Caco-2 (cell line): ENCODE results near the gene HOXB7. TPM values are rescaled to one million over a fixed set of nuclear protein-coding genes. Genes with fewer than 3 reads are reported as not detected.

Source experiments
- BruUV-seq: library from RNA; stranded (reverse); fragments of 400-500 nt; replicated peaks from 2 replicates; lab custom pipeline; 2021; lab: Mats Ljungman, UMichigan
- CTCF ChIA-PET: fragments of 300-600 bp; sonication (Branson Sonifier 250); formaldehyde crosslinking; loops from one replicate; lab custom pipeline; 2022; ENCODE audit warnings: antibody characterized with exemption; lab: Charles Lee
- POLR2A ChIA-PET: fragments of 300-600 bp; sonication (Branson Sonifier 250); formaldehyde crosslinking; loops from one replicate; lab custom pipeline; 2022; ENCODE audit warnings: antibody characterized with exemption; lab: Charles Lee
- DNase-seq, 2 experiments: peaks; one replicate each; pipeline versions ENCODE4 v3.0.0 to v3.0.0-alpha.2; 2020 to 2022
- H3K27me3 ChIP-seq: replicated peaks from 2 replicates; pipeline ENCODE4 v1.6.0; 2011; ENCODE audit warnings: low read length; ENCODE audit not compliant: control insufficient read depth, insufficient read depth
- H3K36me3 ChIP-seq: 2 replicates; pipeline ENCODE4 v1.5.1; 2011; ENCODE audit warnings: low read length; ENCODE audit not compliant: control insufficient read depth, insufficient read depth
- H3K4me1 ChIP-seq: fragments of 250-450 bp; sonication (Bioruptor Pico); 2 replicates; pipeline ENCODE4 v1.5.1; 2020; ENCODE audit warnings: mild to moderate bottlenecking
- H3K4me3 ChIP-seq: 2 replicates; pipeline ENCODE4 v1.5.1; 2011; ENCODE audit warnings: low read depth, mild to moderate bottlenecking, control low read depth, low read length
- H3K9me3 ChIP-seq: fragments of 250-450 bp; sonication (Bioruptor Pico); 2 replicates; pipeline ENCODE4 v1.5.1; 2020; ENCODE audit warnings: mild to moderate bottlenecking, moderate library complexity
- H3K27ac Mint-ChIP-seq: one replicate; pipeline ENCODE4 v1.8.0; 2022; ENCODE audit warnings: mixed read lengths; ENCODE audit not compliant: unreplicated experiment
- H3K27me3 Mint-ChIP-seq: one replicate; pipeline ENCODE4 v1.8.0; 2022; ENCODE audit warnings: mixed read lengths; ENCODE audit not compliant: insufficient read depth, unreplicated experiment
- H3K36me3 Mint-ChIP-seq: one replicate; pipeline ENCODE4 v1.8.0; 2022; ENCODE audit warnings: mild to moderate bottlenecking, mixed read lengths; ENCODE audit not compliant: insufficient read depth, unreplicated experiment
- H3K4me1 Mint-ChIP-seq: one replicate; pipeline ENCODE4 v1.8.0; 2022; ENCODE audit warnings: low read depth, mixed read lengths; ENCODE audit not compliant: unreplicated experiment
- H3K4me3 Mint-ChIP-seq: one replicate; pipeline ENCODE4 v1.8.0; 2022; ENCODE audit warnings: mild to moderate bottlenecking, moderate library complexity, mixed read lengths; ENCODE audit not compliant: unreplicated experiment
- H3K9me3 Mint-ChIP-seq: one replicate; pipeline ENCODE4 v1.8.0; 2022; ENCODE audit warnings: mixed read lengths; ENCODE audit not compliant: unreplicated experiment
- intact Hi-C: fragments of 100-400 bp; cut with micrococcal nuclease; formaldehyde crosslinking; loops from one replicate; pipeline ENCODE4 v1.10.0; 2022; ENCODE audit not compliant: unreplicated experiment
- total RNA-seq: library from RNA; stranded (reverse); gene quantifications from 2 replicates; pipeline ENCODE4 v1.2.3, GENCODE V29; 2022
- TF ChIP-seq, protein P1 (sequence below), 2 experiments: fragments of 200-600 bp in 1 of 2; IDR thresholded peaks; 1 replicate in 1 of 2; 2 replicates in 1 of 2; pipeline versions ENCODE4 v1.5.1 to v1.8.0; 2011 to 2022; ENCODE audit warnings: antibody characterized with exemption in 1 of 2, control low read depth in 1 of 2, inconsistent platforms in 1 of 2, low read depth in 1 of 2, low read length in 1 of 2, mild to moderate bottlenecking in 1 of 2, moderate library complexity in 1 of 2; ENCODE audit not compliant: insufficient read depth in 1 of 2, severe bottlenecking in 1 of 2, unreplicated experiment in 1 of 2

The HOXB7 gene
- total RNA-seq, 1 experiment from 2014 or later, result 28.2 TPM

DNA sequence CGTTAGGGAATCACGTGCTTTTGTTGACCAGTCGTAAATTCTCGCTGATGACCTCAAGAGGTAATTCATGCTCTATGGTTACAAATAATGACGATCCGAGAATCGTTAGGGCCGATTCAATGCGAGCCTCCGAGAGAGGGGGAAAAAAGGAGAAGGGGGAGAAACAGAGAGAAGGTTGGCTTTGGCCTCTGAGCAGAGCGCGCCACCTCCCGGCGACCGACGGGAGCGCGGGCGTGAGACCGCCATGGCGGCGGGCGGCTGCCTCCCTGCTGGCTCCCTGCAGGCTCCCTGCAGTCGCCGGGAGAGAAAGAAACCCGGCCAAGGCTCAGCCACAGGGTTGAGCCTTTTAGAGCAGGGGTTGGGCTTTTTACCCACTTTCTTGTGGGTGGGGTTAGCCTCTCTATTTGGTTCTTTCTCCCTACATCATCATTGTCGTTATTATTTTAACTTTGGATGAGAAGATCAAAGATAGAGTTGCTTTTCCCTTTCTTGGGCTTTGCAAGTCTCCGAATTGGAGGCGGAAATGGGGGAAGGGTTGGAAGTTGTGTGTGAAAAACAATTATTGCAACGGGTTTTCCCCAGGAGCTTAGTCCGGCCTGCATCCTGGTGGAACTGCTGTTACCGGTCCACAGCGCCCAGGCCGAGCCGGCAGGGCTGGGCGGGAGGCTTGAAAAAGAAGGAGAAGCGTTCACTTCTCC is 16.8 kb downstream of the HOXB7 start:
- Mint-ChIP-seq H3K27me3 (peaks cover 19% of the 10 kb centered on the region), H3K36me3 (no peaks in the 10 kb centered on the region), H3K27ac (no peak overlapping the region), H3K4me1 (peaks cover 12% of the 10 kb centered on the region), H3K9me3 (no peaks in the 10 kb centered on the region), H3K4me3 (no peak overlapping the region)
- peaks cover 23% of the 10 kb centered on the region for H3K4me1 ChIP-seq
- no TSS peak for BruUV-seq
- H3K9me3 ChIP-seq, result no peaks in the 10 kb centered on the region
- ChIA-PET POLR2A (no interaction called here), CTCF (interaction anchor here (1.0 to 1.8 kb wide), 2 partner anchors 19 to 258 kb away, joined by 3 to 5 read pairs; no protein-coding TSS in a partner anchor)
- no peaks in the 10 kb centered on the region for H3K36me3 ChIP-seq
- intact Hi-C loops, result no loop called here
- peak in 1 of 2 experiments; percentile 62 for DNase-seq
- TF ChIP-seq, protein P1, sequence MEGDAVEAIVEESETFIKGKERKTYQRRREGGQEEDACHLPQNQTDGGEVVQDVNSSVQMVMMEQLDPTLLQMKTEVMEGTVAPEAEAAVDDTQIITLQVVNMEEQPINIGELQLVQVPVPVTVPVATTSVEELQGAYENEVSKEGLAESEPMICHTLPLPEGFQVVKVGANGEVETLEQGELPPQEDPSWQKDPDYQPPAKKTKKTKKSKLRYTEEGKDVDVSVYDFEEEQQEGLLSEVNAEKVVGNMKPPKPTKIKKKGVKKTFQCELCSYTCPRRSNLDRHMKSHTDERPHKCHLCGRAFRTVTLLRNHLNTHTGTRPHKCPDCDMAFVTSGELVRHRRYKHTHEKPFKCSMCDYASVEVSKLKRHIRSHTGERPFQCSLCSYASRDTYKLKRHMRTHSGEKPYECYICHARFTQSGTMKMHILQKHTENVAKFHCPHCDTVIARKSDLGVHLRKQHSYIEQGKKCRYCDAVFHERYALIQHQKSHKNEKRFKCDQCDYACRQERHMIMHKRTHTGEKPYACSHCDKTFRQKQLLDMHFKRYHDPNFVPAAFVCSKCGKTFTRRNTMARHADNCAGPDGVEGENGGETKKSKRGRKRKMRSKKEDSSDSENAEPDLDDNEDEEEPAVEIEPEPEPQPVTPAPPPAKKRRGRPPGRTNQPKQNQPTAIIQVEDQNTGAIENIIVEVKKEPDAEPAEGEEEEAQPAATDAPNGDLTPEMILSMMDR (IDR thresholded peaks at IDR 0.05; ENCODE audit: insufficient read depth in 1 of 2, low read depth in 1 of 2, low read length in 1 of 2, severe bottlenecking in 1 of 2, unreplicated experiment in 1 of 2), result peak; percentile 32 to 62
- peaks cover 4% of the 10 kb centered on the region for H3K27me3 ChIP-seq
- H3K4me3 ChIP-seq, result no peak overlapping the region

DNA sequence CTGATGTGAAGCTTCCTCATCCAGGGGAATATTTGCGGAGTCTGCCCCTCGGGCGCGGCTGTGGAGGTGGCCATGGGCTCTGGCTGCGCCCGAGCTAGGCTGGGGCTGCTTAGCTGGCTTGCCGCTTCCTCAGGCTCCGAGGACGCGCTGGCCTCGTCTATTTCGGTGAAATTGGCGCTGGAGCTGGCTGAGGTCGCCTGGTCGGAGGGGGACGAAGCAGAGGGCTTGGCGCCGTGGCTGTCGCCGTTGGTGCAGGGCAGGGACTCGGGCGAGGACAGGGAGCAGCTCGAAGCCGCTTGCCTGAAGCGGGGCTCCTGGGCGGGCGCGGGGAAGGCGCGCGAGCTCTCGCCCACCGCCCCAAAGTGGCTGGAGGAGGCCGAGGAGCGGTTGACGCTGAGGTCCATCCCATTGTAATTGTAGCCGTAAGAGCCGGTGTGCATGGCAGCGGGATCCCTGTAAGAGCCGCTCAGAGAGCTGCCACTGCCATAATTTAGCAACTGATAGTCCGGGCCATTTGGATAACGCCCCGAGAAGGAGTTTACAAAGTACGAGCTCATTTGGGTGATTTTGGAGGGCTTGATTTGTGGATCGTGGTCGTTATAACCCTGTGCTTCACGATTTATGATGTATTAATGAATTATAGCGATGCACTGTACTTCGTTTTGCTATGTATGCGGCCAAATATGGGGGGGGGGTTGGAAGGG is 17.5 kb downstream of the HOXB7 start, which contains the start of gene HOXB5:
TSS of gene HOXB5 (minus strand) at position 654 of the 704 bp plus-strand sequence. CDS start at position 557, 97 bp downstream.
- TF ChIP-seq, protein P1 (IDR thresholded peaks at IDR 0.05; ENCODE audit: insufficient read depth in 1 of 2, low read depth in 1 of 2, low read length in 1 of 2, severe bottlenecking in 1 of 2, unreplicated experiment in 1 of 2), result no peak
- H3K4me3 Mint-ChIP-seq, result no peak within 1 kb of the TSS
- peaks cover 7% of the 10 kb centered on the region for H3K4me1 Mint-ChIP-seq
- intact Hi-C loops, result no loop called here
- H3K27ac Mint-ChIP-seq, result no peak within 1 kb of the TSS
- peaks cover 16% of the 10 kb centered on the region for H3K4me1 ChIP-seq
- no peaks in the 10 kb centered on the region for H3K36me3 ChIP-seq
- DNase-seq, result no peak
- H3K27me3 Mint-ChIP-seq, result peaks cover 21% of the 10 kb centered on the region
- POLR2A ChIA-PET, result no interaction called here
- no TSS peak for BruUV-seq
- H3K36me3 Mint-ChIP-seq, result no peaks in the 10 kb centered on the region
- H3K27me3 ChIP-seq, result peaks cover 5% of the 10 kb centered on the region
- CTCF ChIA-PET, result interaction anchor here (0.6 to 1.8 kb wide), 8 partner anchors 8 to 286 kb away, joined by 3 to 5 read pairs (median 3); no protein-coding TSS in a partner anchor
- H3K9me3 Mint-ChIP-seq, result no peaks in the 10 kb centered on the region
- no peaks in the 10 kb centered on the region for H3K9me3 ChIP-seq
- H3K4me3 ChIP-seq, result no peak within 1 kb of the TSS

DNA sequence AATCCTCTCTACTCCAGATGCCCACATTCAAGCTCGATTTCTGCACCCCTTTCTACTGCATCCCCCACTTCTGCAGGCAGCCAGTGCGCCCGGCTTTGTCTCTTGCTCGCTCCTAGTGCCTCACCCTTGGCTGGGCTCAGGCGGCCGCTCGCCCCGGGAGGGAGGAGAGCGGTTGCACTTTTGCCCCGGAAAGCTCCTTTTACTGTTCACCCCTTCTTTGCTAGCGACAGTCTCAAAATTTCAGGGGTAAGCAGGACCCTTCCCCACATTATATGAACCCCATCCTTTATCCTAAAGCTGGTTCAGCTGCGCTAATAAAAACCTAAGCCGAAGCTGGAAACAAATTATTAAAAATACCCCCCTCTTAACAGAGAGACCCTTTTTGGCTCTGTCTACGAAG is 18.2 kb downstream of the HOXB7 start:
- intact Hi-C loops, result no loop called here
- no peak overlapping the region for H3K4me3 Mint-ChIP-seq
- peaks cover 16% of the 10 kb centered on the region for H3K4me1 ChIP-seq
- no peaks in the 10 kb centered on the region for H3K36me3 Mint-ChIP-seq
- no TSS peak for BruUV-seq
- no peak for DNase-seq
- peaks cover under 1% of the 10 kb centered on the region for H3K4me1 Mint-ChIP-seq
- POLR2A ChIA-PET, result no interaction called here
- no peak overlapping the region for H3K27ac Mint-ChIP-seq
- no peak overlapping the region for H3K4me3 ChIP-seq
- no peaks in the 10 kb centered on the region for H3K36me3 ChIP-seq
- CTCF ChIA-PET, result interaction anchor here (0.6 to 1.8 kb wide), 9 partner anchors 9 to 286 kb away, joined by 3 to 5 read pairs (median 3); no protein-coding TSS in a partner anchor
- peaks cover 18% of the 10 kb centered on the region for H3K27me3 Mint-ChIP-seq
- no peaks in the 10 kb centered on the region for H3K9me3 ChIP-seq
- H3K27me3 ChIP-seq, result peaks cover 7% of the 10 kb centered on the region
- TF ChIP-seq, protein P1 (IDR thresholded peaks at IDR 0.05; ENCODE audit: insufficient read depth in 1 of 2, low read depth in 1 of 2, low read length in 1 of 2, severe bottlenecking in 1 of 2, unreplicated experiment in 1 of 2), result no peak
- no peaks in the 10 kb centered on the region for H3K9me3 Mint-ChIP-seq
